PC-3 (cell line): ENCODE measurements around the gene TPST1.

Source experiments
- CTCF ChIP-seq: fragments of 300-600 bp; sonication (generic); conservative IDR thresholded peaks from 2 replicates; pipeline ENCODE4 v1.5.1; 2017; ENCODE audit warnings: antibody characterized with exemption, low read depth, mild to moderate bottlenecking, low read length
- EZH2 ChIP-seq: fragments of 300-600 bp; sonication (generic); IDR thresholded peaks from one replicate; pipeline ENCODE4 v1.6.1; 2017; ENCODE audit warnings: antibody characterized with exemption, mild to moderate bottlenecking, low read length; ENCODE audit not compliant: unreplicated experiment

GRCh38 chr7:66263936-66264335 is 58.8 kb downstream of the TPST1 start:
- TF ChIP-seq CTCF = no peak
- TF ChIP-seq EZH2 = no peak
